Superior temporal gyrus (tissue), 1 donor: Measurements from ENCODE around the gene UBE2D3.
"Not testable (repeated sequence)": the region's sequence is repeated elsewhere in the genome, so short reads cannot be mapped to it uniquely, and the experiment has no call there.

ENCODE experiments used
- DNase-seq: peaks from one replicate; pipeline ENCODE4 v3.0.0-alpha.2; 2016; ENCODE audit errors: extremely low spot score

Gene UBE2D3

DNA sequence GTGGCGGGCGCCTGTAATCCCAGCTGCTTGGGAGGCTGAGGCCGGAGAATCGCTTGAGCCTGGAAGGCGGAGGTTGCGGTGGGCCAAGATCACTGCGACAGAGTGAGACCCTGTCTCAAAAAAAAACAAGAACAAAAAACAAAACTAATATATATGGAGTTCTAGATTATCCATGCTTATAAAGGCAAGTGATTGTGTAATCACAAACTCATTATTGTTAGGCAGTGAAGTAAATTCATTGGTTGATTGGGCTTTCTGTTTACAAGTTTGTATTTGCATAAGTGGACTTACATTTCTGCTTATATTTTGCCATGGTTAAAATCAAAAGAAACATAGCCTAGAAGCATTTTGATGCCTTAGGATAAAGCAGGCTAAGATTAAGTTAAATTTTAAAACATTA lies 2.5 kb upstream of the UBE2D3 start:
- no peak for DNase-seq

DNA sequence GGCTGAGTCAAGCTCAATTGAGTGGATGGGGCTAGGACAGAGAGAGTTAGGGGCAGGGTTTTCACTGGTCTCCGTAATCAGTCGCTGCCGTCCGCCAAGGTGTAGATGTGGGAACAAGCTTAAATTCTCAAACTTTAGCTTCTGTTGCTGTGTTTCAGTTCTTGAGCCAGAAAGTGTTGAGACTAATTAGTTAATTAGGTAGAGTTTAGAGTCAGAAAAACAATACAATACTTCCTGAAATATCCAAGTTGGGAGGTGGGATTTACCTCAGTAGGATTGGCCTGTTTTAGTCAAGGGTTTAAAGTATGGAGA lies 1.1 kb upstream of the UBE2D3 start:
- no peak for DNase-seq

GRCh38 chr4:102827674-102828496 lies 534 bp upstream of the UBE2D3 start:
- peak; percentile 97 for DNase-seq

GRCh38 chr4:102826105-102826889 lies 1.1 kb downstream of the UBE2D3 start:
- no peak for DNase-seq

DNA sequence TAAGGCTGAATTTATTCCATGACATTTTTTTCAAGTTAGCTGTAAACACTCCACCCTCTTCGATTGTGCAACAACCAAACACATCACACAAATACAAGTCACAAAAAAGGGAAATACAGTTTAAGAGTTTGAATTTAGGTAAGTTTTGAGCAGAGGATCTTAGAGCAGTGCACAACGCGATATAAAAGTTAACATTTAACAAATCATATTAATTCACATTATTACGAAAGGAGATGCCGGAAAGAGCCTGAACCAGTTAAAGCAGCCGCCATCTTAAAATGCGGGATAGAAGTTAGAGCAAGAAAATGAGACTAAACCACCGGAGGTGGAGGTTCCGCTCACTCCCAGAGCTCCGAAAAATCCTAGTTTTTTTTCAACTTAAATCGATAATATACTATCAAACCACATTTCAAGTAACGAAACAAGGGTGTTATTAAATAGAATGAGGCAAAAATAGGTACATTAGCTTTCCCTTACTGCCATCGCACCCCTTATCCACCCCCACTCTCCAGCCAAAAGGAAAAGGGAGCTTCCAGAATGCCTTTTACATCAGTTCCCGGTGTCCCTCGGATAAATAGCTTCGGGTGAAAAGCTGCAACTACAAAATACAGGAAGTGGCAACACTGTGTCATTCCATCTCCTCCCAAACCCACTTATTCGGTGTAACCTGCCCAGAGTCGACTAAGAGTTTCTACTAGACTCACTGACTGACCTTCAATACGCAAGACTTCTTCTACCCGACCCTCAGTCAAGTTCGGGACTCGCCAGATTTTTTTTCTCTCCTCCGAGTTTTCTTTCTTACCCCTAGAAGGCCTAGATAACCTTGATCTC lies 1.9 kb downstream of the UBE2D3 start:
- DNase-seq: peak; percentile 78

GRCh38 chr4:102824398-102824797 lies 3.0 kb downstream of the UBE2D3 start:
- DNase-seq: no peak

DNA sequence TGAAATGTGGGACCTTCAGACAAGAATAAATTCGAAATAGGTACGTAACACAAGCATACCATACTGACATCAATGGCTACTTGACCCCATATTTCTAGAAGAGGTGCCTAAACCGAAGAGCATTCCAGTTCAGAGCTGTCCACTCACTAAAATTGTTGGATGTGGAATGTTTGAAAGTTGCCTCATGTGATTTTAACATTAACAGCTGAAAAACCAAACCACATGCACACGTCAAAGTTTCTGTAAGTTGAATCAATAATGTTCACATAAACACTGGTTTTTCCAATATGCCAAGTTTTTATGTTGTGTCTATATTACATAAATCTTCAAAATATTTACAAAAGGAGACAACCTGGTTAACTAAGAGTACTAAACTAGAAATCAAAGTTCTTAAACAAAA lies 3.5 kb downstream of the UBE2D3 start:
- no peak for DNase-seq

DNA sequence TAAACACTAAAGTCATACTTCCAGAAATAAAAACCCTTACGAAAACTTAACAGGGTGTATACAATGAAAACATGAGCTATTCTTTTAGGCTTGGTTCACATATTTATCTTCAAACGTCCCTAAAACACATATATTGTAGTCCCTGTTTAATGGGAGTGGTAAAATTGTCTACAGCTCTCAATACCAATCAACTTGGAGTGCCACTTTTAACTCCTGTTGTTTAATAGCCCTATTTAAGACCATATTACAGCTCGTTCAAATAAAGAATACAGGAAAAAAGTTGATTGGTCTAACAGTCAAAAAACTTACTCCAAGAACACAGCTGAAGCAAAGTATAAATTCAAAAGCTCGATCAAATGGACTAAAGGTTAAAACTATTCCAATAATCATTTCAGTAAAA lies 3.9 kb downstream of the UBE2D3 start:
- no peak for DNase-seq

GRCh38 chr4:102819588-102820365 lies 7.6 kb downstream of the UBE2D3 start:
- no peak for DNase-seq

DNA sequence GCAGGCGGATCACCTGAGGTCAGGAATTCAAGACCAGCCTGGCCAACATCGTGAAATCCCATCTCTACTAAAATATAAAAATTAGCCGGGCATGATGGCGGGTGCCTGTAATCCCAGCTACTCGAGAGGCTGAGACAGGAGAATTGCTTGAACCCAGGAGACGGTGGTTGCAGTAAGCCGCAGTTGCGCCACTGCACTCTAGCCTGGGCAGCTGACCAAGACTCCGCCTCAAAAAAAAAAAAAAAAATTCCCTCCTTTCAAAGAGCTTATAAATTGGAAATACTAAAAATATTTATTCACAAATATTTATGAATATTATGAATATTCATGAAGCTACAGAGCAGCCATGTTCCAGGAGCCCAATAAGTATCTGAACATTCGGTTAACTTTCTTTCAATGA lies 8.3 kb downstream of the UBE2D3 start:
- not testable (repeated sequence) for DNase-seq

DNA sequence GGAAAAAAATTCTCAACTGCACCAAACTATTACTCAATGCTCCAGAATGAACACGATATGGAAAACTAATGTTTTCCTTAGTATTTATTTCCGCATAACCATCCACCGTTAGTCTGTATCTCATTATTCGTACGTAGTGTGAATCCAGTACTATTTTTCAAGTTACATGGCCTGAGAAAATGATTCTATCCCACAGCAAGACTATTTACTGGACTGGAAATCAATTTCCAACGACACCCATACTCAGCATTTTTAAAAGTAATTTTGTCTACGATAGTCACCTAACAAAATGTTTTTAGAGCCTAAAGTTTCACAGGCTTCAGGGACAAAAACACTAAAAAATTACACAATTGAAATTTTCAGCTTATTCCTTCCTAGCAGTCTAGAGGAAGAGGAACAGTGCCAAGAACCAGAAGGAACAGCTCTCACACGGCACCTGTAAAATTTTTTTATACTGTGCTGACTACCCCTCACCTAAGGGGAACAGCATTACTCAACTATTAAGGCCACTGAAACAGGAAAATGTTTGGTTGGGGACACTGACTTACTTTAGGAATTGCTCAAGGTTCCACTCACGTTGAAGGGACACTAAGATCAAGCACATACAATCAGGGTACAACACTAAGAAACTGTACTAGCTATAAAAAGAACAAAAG lies 9.6 kb downstream of the UBE2D3 start:
- no peak for DNase-seq

GRCh38 chr4:102817021-102817605 lies 10.2 kb downstream of the UBE2D3 start:
- DNase-seq: no peak

DNA sequence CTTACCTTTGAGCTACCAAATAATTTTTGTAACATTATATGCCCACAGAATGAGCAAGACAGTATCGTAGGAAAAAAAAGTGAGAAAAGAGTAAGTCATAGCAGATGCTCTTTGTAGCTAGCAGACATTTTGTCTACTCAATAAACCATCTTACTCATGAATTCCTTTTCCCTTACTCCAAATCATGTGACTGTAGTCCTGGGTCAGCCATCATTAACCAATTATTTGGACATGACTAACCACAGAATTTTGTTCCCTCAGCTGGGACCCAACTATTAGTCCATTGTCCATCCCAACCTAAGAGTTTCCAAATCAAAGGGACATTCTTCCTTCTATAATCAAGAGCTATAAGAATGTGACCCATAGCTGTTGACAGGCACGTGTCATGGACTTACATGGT lies 11.4 kb downstream of the UBE2D3 start:
- DNase-seq: no peak

- DNase-seq: no peak
These were observed 17.7 kb downstream of the UBE2D3 start for GRCh38 chr4:102809691-102810090.

GRCh38 chr4:102809190-102809589 lies 18.2 kb downstream of the UBE2D3 start:
- no peak for DNase-seq

DNA sequence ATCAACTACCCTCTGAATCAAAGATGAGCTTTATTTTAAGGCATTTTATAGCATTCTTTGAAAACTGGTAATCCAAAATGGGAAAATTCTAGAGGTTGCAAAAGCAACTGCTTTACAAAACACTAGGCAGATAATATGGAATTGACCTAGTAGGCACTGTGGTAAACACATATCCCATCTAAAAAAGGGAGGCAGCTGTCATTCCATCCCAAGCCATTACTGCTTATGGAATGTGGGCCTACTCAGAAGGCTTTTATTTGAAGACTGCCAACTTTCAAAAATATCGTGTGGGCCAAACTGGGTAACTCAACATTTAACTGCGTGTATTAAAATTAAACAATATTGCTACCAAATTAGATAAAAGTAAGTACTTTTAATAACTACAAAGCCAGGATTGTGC lies 19.3 kb downstream of the UBE2D3 start:
- DNase-seq: no peak

DNA sequence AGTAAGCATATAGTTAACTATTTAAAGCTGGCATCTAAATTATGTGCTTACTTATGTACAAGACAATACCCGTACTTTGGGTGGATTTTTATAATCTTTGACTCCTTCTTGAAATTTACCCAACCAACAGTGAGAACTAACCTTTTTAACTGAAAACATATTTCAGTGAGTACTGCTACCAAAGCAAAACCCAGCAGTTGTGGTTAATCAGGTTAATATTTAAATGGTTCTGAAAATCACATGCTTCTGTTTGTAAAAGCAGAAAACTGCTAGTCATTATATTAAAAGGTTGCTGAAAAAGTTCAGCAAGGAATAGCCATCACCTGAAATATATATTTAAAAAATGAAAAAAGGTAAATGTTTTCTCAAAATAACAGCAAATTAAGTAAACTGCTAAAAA lies 20.0 kb downstream of the UBE2D3 start:
- DNase-seq: no peak

- DNase-seq: no peak
These were observed 27.5 kb downstream of the UBE2D3 start for GRCh38 chr4:102799816-102800215.

DNA sequence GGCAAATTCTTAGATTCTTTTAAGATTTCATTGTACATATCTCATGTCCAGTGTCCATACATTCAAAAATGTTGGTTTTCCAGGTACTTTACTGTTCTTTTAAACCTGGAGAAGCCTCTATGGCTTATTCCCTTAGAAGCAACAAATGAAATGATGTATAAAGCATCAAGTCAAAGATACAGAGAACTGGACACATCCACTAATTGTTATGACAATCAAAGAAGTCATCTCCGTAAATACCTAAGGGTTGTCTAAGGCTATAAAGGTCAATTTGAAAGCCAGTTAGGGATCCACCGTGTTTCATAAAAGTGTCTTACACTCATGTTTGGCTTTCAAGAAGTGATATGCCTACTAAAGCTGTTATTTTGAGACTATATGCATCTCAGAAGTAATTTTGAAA lies 32.4 kb downstream of the UBE2D3 start:
- DNase-seq: no peak

DNA sequence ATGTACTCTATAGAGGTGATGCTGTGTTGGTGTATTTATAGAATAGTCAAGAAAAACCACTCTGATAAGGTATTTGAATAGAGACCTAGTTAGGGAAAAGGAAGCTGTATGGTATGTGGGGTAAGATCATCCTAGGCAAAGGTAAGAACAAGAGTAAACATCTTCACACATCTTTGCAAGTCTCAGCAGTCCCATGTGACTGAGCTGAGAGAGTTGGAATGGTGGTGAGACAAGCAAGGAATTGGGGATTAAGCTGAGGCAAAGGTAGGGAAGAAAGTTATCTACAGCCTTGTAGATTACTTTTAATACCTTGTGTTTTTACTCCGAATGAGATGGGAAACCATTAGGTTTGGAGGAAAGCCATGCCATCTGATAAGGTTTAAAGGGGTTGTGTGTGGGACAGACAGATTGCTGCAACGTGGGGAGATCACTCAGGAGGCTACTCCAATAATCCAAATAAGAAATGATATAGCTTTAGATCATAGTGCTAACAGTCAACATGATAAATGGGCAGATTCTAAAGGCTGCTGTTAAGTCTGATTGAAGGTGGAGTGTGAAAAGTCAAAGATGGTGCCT lies 34.9 kb downstream of the UBE2D3 start:
- DNase-seq: no peak
